NCI-H446 treated with DMSO at 0.1 percent for 48 hours (cell line): ENCODE measurements around the gene MAP4K5.
"Not testable (repeated sequence)": the region's sequence is repeated elsewhere in the genome, so short reads cannot be mapped to it uniquely, and the experiment has no call there.

Source experiments
- DNase-seq: peaks from one replicate; lab custom pipeline; 2025; lab: John Stamatoyannopoulos, UW

The MAP4K5 gene

GRCh38 chr14:50531595-50532501, 521 bp downstream of the MAP4K5 start:
- DNase-seq: no peak

- no peak for DNase-seq
Measured at GRCh38 chr14:50530794-50531365, 1.5 kb downstream of the MAP4K5 start.

GRCh38 chr14:50530358-50530757, 2.0 kb downstream of the MAP4K5 start:
- no peak for DNase-seq

GRCh38 chr14:50529288-50530179, 2.8 kb downstream of the MAP4K5 start:
- no peak for DNase-seq

- no peak for DNase-seq
Measured at GRCh38 chr14:50528000-50528399, 4.4 kb downstream of the MAP4K5 start.

- DNase-seq: no peak
Measured at GRCh38 chr14:50524731-50525515, 7.4 kb downstream of the MAP4K5 start.

- no peak for DNase-seq
Measured at GRCh38 chr14:50524060-50524459, 8.3 kb downstream of the MAP4K5 start.

- DNase-seq: no peak
Measured at GRCh38 chr14:50523271-50524041, 8.9 kb downstream of the MAP4K5 start.

- DNase-seq: no peak
Measured at GRCh38 chr14:50521912-50522341, 10.4 kb downstream of the MAP4K5 start.

GRCh38 chr14:50520947-50521815, 11.2 kb downstream of the MAP4K5 start:
- DNase-seq: no peak

- DNase-seq: no peak
Measured at GRCh38 chr14:50516091-50516490, 16.3 kb downstream of the MAP4K5 start.

- no peak for DNase-seq
Measured at GRCh38 chr14:50512463-50512862, 19.9 kb downstream of the MAP4K5 start.

- no peak for DNase-seq
Measured at GRCh38 chr14:50510157-50510556, 22.2 kb downstream of the MAP4K5 start.

GRCh38 chr14:50507078-50507477, 25.3 kb downstream of the MAP4K5 start:
- DNase-seq: not testable (repeated sequence)

GRCh38 chr14:50501642-50502041, 30.7 kb downstream of the MAP4K5 start:
- DNase-seq: no peak

- DNase-seq: no peak
Measured at GRCh38 chr14:50497351-50497750, 35.0 kb downstream of the MAP4K5 start.

GRCh38 chr14:50489851-50490250, 42.5 kb downstream of the MAP4K5 start:
- DNase-seq: no peak

- DNase-seq: no peak
Measured at GRCh38 chr14:50488521-50488920, 43.8 kb downstream of the MAP4K5 start.

GRCh38 chr14:50479041-50479440, 53.3 kb downstream of the MAP4K5 start:
- DNase-seq: no peak

- DNase-seq: no peak
Measured at GRCh38 chr14:50477760-50478159, 54.6 kb downstream of the MAP4K5 start.
